BLaER1 treated with 17β-estradiol and CSF1 and Interleukin-3, amounts not matched to agents 10 nM and 100 nM (cell line): ENCODE data around the gene TGM1.
A peak's percentile ranks its signal among the peaks of the same experiment; 100 is the strongest.

ENCODE experiments used
- H3K27ac ChIP-seq, 11 experiments: shearing (Covaris generic); formaldehyde crosslinking; 2 replicates each; pipeline ENCODE4 v1.8.1; 2022
- H3K27me3 ChIP-seq, 11 experiments: shearing (Covaris generic); formaldehyde crosslinking; 2 replicates each; pipeline ENCODE4 v1.8.1; 2022
- H3K36me3 ChIP-seq, 11 experiments: shearing (Covaris generic); formaldehyde crosslinking; 2 replicates each; pipeline ENCODE4 v1.8.1; 2022
- H3K4me1 ChIP-seq, 10 experiments: shearing (Covaris generic); formaldehyde crosslinking; 2 replicates each; pipeline ENCODE4 v1.8.1; 2022
- H3K4me2 ChIP-seq, 11 experiments: shearing (Covaris generic); formaldehyde crosslinking; 2 replicates each; pipeline ENCODE4 v1.8.1; 2022
- H3K4me3 ChIP-seq, 10 experiments: shearing (Covaris generic); formaldehyde crosslinking; 2 replicates each; pipeline ENCODE4 v1.8.1; 2022
- H3K9ac ChIP-seq, 11 experiments: shearing (Covaris generic); formaldehyde crosslinking; 2 replicates each; pipeline ENCODE4 v1.8.1; 2022
- H3K9me3 ChIP-seq, 11 experiments: shearing (Covaris generic); formaldehyde crosslinking; replicated peaks in 1 of 11; 2 replicates each; pipeline ENCODE4 v1.8.1; 2022
- H4K20me1 ChIP-seq, 11 experiments: shearing (Covaris generic); formaldehyde crosslinking; 2 replicates each; pipeline ENCODE4 v1.8.1; 2022
- Cebpa-rat ChIP-seq, 11 experiments: shearing (Covaris generic); IDR thresholded peaks; 2 replicates each; pipeline ENCODE4 v1.8.1; 2022

Gene TGM1

DNA sequence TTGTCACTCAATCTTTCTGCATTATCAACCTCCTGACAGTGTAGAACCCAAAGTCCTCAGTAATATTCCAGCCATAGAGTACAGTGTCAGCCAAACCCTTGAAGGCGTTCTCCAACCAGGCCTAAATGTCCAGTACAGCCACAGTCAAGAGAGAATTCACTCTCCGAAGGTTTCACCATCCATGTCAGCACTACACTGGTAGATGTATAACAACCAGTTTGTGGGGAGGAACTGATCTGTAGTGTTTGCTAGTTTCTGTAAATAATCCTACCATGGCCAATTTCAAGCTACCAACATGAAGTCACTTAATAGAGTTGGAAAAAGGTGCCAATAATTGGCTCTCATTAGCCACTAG lies 46.7 kb downstream of the TGM1 start:
- Histone ChIP-seq H3K27me3 (no peaks in the 10 kb centered on the region), H3K9me3 (no peaks in the 10 kb centered on the region), H3K36me3 (peaks cover 10 to 51% (median 26%) of the 10 kb centered on the region in 11 experiments; a peak in 21 of 22 replicates), H3K9ac (peak overlapping the region in 10 of 11 experiments; percentile 17 to 98 (median 87); a peak in 15 of 22 replicates), H3K4me1 (peaks cover 36 to 44% (median 39%) of the 10 kb centered on the region in 10 experiments), H3K27ac (peak overlapping the region in 10 of 11 experiments; percentile 84 to 92 (median 86); a peak in 19 of 22 replicates), H4K20me1 (peaks cover 0 to 16% (median 6%) of the 10 kb centered on the region in 11 experiments; a peak in 7 of 22 replicates), H3K4me3 (peak overlapping the region; percentile 73 to 88 (median 79); a peak in 13 of 20 replicates), H3K4me2 (peak overlapping the region; percentile 67 to 96 (median 85); a peak in 20 of 22 replicates)
- TF ChIP-seq Cebpa-rat (IDR thresholded peaks at IDR 0.05): no peak

DNA sequence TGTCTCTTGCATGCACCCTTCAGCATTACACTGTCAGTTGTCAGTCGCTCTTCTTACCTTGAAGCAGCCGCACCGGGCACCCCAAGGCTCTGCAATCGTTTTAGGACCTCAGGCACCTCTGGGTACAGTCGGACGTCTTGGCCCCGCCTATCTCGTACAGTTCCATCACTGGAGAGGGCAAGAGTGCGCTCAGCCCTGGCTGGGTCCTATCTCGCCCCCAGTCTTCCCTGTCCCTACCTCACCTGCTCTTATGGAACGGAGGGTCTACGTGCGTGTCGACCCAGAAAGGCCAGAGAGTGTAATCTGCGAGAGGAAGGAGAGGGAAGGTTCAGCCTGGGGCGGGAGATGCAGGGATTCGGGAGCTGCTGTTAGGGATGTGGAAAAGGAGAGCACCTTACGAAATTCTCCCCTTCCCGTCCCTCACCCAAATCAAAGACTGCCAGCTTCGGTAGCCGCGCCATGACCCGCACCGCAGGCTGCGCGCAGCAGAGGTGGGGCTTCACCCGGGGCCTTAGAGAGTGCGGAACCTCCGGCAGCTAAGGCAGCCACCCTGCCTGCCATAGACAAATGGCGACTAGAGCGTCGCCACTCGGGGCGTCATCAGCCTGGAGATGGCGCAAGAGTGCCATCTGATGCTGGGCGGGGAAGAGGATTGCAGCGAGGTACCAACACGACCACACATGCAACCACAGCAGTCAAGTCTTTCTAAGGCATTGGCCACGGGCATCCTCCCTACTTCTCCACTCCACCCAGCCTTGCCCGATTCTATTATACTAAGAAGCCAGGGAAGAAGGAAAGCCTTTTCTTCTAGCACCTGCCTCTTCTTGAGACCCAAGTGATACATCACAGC lies 47.3 kb downstream of the TGM1 start, which contains the start of gene MDP1:
TSS of gene MDP1 (minus strand) at position 572 of the 850 bp plus-strand sequence. CDS start at position 461, 111 bp downstream.
- peak within 1 kb of the TSS; percentile 83 to 98 (median 87) for H3K9ac ChIP-seq
- peaks cover 16 to 52% (median 32%) of the 10 kb centered on the region in 11 experiments; a peak in 21 of 22 replicates for H3K36me3 ChIP-seq
- H4K20me1 ChIP-seq: peaks cover 0 to 13% (median 0%) of the 10 kb centered on the region in 11 experiments; a peak in 7 of 22 replicates
- peaks cover 37 to 47% (median 42%) of the 10 kb centered on the region in 10 experiments for H3K4me1 ChIP-seq
- H3K4me2 ChIP-seq: peak within 1 kb of the TSS; percentile 67 to 96 (median 85)
- peak; percentile 64 to 97 (median 85); a peak in 19 of 22 replicates for TF ChIP-seq Cebpa-rat (IDR thresholded peaks at IDR 0.05)
- H3K27me3 ChIP-seq: no peaks in the 10 kb centered on the region
- H3K27ac ChIP-seq: peak within 1 kb of the TSS; percentile 67 to 92 (median 86)
- no peaks in the 10 kb centered on the region for H3K9me3 ChIP-seq
- peak within 1 kb of the TSS; percentile 73 to 88 (median 79) for H3K4me3 ChIP-seq

DNA sequence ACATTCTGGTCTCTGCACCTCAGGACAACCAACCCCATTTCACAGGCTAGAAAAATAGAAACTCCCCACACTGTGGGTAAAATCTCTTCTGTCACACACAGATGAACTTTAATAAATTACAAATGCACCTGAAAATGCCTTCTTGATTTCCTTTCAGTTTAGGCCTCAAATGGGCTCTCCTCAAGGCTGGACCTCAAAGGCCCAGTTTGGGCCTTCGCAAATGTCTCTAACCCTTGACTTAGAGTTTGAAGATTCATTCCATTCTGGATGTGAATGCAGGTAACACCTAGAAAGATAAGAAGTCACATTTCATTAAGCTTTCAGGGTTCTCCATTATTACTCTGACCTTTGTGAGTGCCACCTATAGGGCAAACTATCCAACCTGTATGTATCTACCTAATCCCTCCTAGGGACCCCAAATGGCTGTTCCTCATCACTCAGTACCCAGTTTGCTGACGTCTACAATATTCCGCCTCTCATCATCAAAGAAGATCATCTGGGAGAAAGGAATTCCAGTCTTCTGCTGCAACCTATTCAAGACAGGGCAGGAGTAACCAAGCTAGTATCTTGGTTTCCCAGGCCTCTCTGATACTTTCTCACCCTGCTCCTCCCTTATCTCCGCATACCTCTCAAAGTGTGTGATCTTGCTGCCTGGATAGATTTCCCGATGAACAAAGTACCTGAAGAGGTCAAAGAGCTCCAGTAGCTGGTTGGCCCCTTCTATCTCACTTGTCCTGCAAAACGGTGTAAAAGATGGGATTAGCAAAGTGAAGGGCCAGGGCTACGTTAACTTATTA lies 48.9 kb downstream of the TGM1 start:
- peak overlapping the region; percentile 93 to 99 (median 95); a peak in 21 of 22 replicates for H3K9ac ChIP-seq
- peak overlapping the region; percentile 93 to 100 (median 97); a peak in 21 of 22 replicates for H3K27ac ChIP-seq
- H4K20me1 ChIP-seq: peaks cover 0 to 8% (median 0%) of the 10 kb centered on the region in 11 experiments; a peak in 4 of 22 replicates
- H3K27me3 ChIP-seq: no peaks in the 10 kb centered on the region
- no peak for TF ChIP-seq Cebpa-rat (IDR thresholded peaks at IDR 0.05)
- H3K4me1 ChIP-seq: peaks cover 37 to 52% (median 43%) of the 10 kb centered on the region in 10 experiments
- H3K4me2 ChIP-seq: peak overlapping the region; percentile 67 to 96 (median 85)
- no peaks in the 10 kb centered on the region for H3K9me3 ChIP-seq
- H3K36me3 ChIP-seq: peaks cover 33 to 56% (median 43%) of the 10 kb centered on the region in 11 experiments
- H3K4me3 ChIP-seq: peak overlapping the region; percentile 58 to 86 (median 72)

DNA sequence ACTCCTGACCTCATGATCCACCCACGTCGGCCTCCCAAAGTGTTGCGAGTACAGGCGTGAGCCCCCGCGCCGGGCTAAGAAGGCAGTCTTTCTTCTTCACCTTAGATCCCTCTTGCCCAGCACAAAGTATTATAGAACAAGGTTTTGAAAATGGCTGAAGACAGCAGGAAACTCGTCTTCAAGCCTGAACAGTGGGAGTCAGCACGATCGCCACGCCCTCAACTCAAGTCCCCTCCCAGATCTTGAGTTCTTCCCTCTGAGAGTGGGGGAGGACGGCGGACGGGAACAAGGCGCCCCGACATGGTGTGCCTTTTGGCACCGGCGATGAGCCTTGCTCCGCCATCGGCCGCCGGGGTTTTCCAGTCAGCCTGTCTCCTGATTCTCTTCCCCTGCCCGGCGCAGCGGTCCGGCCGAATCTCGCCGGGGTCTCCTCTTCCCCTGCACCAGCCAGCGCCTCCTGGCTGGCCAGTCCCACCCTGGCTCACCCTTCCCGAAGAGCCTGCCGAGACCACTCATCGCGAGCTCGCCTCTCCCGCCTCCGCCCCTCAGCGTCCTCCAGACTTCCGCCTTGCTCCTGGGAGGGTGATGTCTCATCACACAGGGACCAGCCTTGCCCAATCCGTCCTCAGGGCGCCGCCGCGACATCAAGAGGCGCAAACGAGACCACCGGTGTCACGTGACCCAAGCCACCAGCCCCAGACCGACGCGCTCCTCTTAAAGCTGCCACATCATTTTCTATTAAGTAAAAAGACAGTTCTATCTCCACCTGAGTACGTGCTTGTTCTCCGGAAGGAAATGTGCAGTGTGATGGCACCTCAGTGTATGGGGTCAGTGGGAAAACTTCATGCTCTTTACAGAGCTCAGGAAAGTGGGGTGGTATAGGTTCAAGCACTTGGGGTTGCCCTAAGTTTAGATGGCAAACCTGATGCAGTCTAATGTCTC lies 49.8 kb downstream of the TGM1 start, which contains the start of gene CHMP4A:
TSS of gene CHMP4A (minus strand) at position 565 of the 942 bp plus-strand sequence. CDS start at position 516, 49 bp downstream.
- Histone ChIP-seq H3K9ac (peak within 1 kb of the TSS; percentile 93 to 99 (median 95)), H3K27me3 (no peaks in the 10 kb centered on the region), H3K27ac (peak within 1 kb of the TSS; percentile 93 to 100 (median 97)), H3K9me3 (no peaks in the 10 kb centered on the region), H3K4me2 (peak within 1 kb of the TSS; percentile 67 to 96 (median 85)), H3K4me1 (peaks cover 37 to 52% (median 43%) of the 10 kb centered on the region in 10 experiments), H3K36me3 (peaks cover 38 to 57% (median 48%) of the 10 kb centered on the region in 11 experiments), H3K4me3 (peak within 1 kb of the TSS; percentile 58 to 86 (median 72)), H4K20me1 (peaks cover 0 to 8% (median 0%) of the 10 kb centered on the region in 11 experiments; a peak in 2 of 22 replicates)
- TF ChIP-seq Cebpa-rat (IDR thresholded peaks at IDR 0.05): peak in 2 of 11 experiments; percentile 20 to 21; a peak in 3 of 22 replicates

DNA sequence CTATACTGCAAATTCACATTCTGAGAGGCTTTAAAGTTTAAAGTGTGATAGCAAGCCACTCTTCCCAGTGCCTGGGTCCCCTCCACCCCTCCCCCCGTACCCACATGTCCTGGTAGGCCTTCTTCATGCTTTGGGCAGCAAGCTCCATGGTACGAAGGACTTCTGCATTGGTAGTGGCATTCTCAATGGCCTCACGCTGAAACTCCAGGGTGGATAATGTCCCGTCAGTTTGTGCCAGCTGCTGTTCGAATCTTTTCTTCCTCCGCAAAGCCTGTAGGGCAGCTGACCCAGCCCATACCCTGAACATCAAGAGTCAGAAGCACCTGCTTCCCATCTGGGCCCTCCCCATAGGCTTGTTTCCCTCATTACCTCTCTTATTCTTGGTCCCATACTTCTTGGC lies 51.7 kb downstream of the TGM1 start:
- Histone ChIP-seq H3K9me3 (no peaks in the 10 kb centered on the region), H3K4me1 (peaks cover 39 to 50% (median 47%) of the 10 kb centered on the region in 10 experiments), H4K20me1 (peaks cover 0 to 3% (median 0%) of the 10 kb centered on the region in 11 experiments; a peak in 2 of 22 replicates), H3K9ac (peak overlapping the region in 1 of 11 experiments; percentile 11; a peak in 1 of 22 replicates), H3K36me3 (peaks cover 53 to 62% (median 56%) of the 10 kb centered on the region in 11 experiments), H3K27ac (no peak overlapping the region), H3K27me3 (no peaks in the 10 kb centered on the region), H3K4me3 (no peak overlapping the region), H3K4me2 (peak overlapping the region in 6 of 11 experiments; percentile 80 to 94 (median 86); a peak in 7 of 22 replicates)
- no peak for TF ChIP-seq Cebpa-rat (IDR thresholded peaks at IDR 0.05)

DNA sequence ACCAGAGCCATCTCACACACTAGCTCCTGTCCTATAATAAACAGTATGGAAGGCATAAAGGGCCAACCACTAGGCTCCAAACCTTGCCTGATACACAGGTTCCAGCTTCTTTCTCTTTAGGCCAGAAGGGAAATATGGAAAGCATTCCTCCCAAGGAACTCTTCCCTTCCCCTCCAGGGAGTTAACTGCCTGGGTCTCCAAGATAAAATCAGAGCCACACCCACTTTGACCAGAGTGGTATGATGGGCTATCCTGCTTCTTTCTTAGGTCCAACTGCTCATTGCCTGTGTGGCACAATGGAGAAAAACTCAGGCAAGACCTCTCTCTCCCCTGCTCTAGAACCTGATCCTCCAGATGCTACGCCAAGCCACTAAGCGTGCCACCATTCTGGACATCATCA lies 55.4 kb downstream of the TGM1 start:
- H3K36me3 ChIP-seq: peaks cover 84 to 95% (median 89%) of the 10 kb centered on the region in 11 experiments
- TF ChIP-seq Cebpa-rat (IDR thresholded peaks at IDR 0.05): no peak
- H3K4me1 ChIP-seq: peaks cover 16 to 26% (median 23%) of the 10 kb centered on the region in 10 experiments
- no peak overlapping the region for H3K9ac ChIP-seq
- H3K4me3 ChIP-seq: no peak overlapping the region
- no peak overlapping the region; a peak in 1 of 22 replicates for H3K27ac ChIP-seq
- peak overlapping the region in 5 of 11 experiments; percentile 10 to 34 (median 20); a peak in 4 of 22 replicates for H3K4me2 ChIP-seq
- H4K20me1 ChIP-seq: peaks cover 0 to 10% (median 0%) of the 10 kb centered on the region in 11 experiments; a peak in 2 of 22 replicates
- H3K27me3 ChIP-seq: no peaks in the 10 kb centered on the region
- H3K9me3 ChIP-seq: peaks cover 7 to 17% (median 11%) of the 10 kb centered on the region in 11 experiments

DNA sequence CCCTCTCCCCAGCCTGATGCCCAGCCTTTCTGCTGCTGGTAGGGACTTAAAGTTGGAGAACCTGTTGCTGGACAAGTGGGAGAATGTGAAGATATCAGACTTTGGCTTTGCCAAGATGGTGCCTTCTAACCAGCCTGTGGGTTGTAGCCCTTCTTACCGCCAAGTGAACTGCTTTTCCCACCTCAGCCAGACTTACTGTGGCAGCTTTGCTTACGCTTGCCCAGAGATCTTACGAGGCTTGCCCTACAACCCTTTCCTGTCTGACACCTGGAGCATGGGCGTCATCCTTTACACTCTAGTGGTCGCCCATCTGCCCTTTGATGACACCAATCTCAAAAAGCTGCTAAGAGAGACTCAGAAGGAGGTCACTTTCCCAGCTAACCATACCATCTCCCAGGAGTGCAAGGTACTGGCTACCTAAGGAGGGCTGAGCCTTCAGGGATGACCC lies 55.8 kb downstream of the TGM1 start:
- H3K4me2 ChIP-seq: peak overlapping the region in 5 of 11 experiments; percentile 10 to 34 (median 20); a peak in 3 of 22 replicates
- no peak overlapping the region; a peak in 1 of 22 replicates for H3K27ac ChIP-seq
- no peaks in the 10 kb centered on the region for H3K27me3 ChIP-seq
- H4K20me1 ChIP-seq: peaks cover 0 to 10% (median 0%) of the 10 kb centered on the region in 11 experiments; a peak in 2 of 22 replicates
- H3K4me1 ChIP-seq: peaks cover 11 to 22% (median 18%) of the 10 kb centered on the region in 10 experiments
- no peak overlapping the region for H3K9ac ChIP-seq
- peaks cover 89 to 100% (median 94%) of the 10 kb centered on the region in 11 experiments for H3K36me3 ChIP-seq
- no peak for TF ChIP-seq Cebpa-rat (IDR thresholded peaks at IDR 0.05)
- no peak overlapping the region for H3K4me3 ChIP-seq
- H3K9me3 ChIP-seq: peaks cover 12 to 22% (median 16%) of the 10 kb centered on the region in 11 experiments
